Mesendoderm (in vitro differentiated cells): Measurements from ENCODE around the gene RHBDL2. TPM values are rescaled to one million over a fixed set of nuclear protein-coding genes. Genes with fewer than 3 reads are reported as not detected.

Experiments used
- small RNA-seq: library from polyadenylated mRNA; stranded (forward); fragments of <200 nt; extraction: miRNeasy Mini kit (QIAGEN cat#:217004); gene quantifications from one replicate; pipeline ENCODE3, GENCODE V24; 2013; ENCODE audit not compliant: insufficient read depth

Gene RHBDL2

Small RNAs within 50 kb of the gene (small RNA-seq; reads per million reads assigned to genes)
- not detected for gene GJA9-MYCBP
- gene RF00019: not detected
- gene RNU6-605P: not detected
